ENCODE measurements around the gene OSBPL5.

The OSBPL5 gene

GRCh38 chr11:3106736-3107524 lies 58.2 kb downstream of the OSBPL5 start:
- DNase-seq (ENCODE audit: low read depth) = no peak
- no peak overlapping the region for H3K4me3 ChIP-seq (ENCODE audit: low read depth, low read length)
- no peak for TF ChIP-seq CTCF (IDR thresholded peaks at IDR 0.05; ENCODE audit: insufficient read depth, low read depth, low read length, missing control alignments)

- no peak overlapping the region for H3K4me3 ChIP-seq (ENCODE audit: low read depth, low read length)
- TF ChIP-seq CTCF (IDR thresholded peaks at IDR 0.05; ENCODE audit: insufficient read depth, low read depth, low read length, missing control alignments) = no peak
- DNase-seq (ENCODE audit: low read depth) = no peak
Observed at GRCh38 chr11:3105791-3106735, 59.0 kb downstream of the OSBPL5 start.

DNA sequence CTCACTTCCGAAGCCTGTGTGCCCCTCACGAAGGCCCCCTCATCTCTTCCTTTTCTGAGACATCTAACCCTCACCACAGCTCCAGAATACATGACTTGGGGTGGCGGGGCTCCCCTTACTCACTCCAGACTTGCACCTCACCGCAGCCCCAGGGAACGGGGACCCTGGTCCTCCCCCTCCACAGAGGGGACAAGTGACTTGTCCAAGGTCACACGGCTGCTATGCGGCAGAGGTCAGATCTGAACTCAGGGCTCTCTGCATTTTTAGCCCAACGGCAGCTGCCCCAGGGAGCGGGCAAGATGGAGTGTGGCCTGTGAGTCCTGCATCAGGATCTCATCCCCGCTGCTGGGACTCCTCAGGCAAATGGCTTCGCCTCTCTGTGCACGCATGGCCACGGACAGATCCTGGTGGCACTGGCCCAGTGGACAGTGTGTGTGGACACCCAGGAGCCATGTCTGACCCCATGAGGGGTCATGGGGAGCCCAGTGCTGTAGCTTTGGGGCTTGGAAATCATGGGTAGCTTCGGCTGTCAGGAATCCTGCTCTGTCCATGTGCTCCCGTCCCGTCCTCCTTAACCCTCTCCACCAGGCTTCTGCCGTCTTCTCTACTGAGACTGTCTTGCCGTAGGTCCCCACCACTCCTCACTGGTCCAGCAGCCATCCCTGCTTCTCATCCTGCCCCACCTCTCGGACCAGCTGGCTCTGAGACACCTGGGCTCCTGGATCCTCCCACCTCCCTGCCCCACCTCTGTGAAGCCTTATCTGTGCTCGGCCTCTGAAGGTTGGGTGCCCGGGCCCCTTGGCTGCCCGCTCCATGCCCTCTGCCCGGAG lies 59.9 kb downstream of the OSBPL5 start:
- no peak overlapping the region for H3K4me3 ChIP-seq (ENCODE audit: low read depth, low read length)
- no peak for TF ChIP-seq CTCF (IDR thresholded peaks at IDR 0.05; ENCODE audit: insufficient read depth, low read depth, low read length, missing control alignments)

GRCh38 chr11:3104051-3104714 lies 60.9 kb downstream of the OSBPL5 start:
- no peak for TF ChIP-seq CTCF (IDR thresholded peaks at IDR 0.05; ENCODE audit: insufficient read depth, low read depth, low read length, missing control alignments)

More for the DNA sequence above, 59.9 kb downstream of the OSBPL5 start:
- no peak for DNase-seq (ENCODE audit: low read depth)

GRCh38 chr11:3103076-3103475 lies 62.0 kb downstream of the OSBPL5 start:
- no peak overlapping the region for H3K4me3 ChIP-seq (ENCODE audit: low read depth, low read length)
- DNase-seq (ENCODE audit: low read depth) = no peak
- no peak for TF ChIP-seq CTCF (IDR thresholded peaks at IDR 0.05; ENCODE audit: insufficient read depth, low read depth, low read length, missing control alignments)

More at GRCh38 chr11:3104051-3104714, 60.9 kb downstream of the OSBPL5 start:
- no peak for DNase-seq (ENCODE audit: low read depth)
- no peak overlapping the region for H3K4me3 ChIP-seq (ENCODE audit: low read depth, low read length)

DNA sequence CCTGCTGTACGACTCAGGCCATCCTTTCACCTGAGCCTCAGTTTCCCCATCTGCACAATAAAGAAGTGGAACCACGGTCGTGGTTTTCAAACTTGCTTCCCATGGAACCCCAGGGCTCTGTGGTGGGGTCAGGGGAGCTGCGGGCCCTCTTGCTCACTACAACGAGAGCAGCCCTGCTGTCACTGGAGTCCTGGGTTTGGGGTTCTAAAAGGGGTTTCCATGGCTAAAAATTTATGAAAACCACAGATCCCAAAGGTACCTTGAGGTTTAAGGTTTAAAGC lies 62.5 kb downstream of the OSBPL5 start:
- H3K4me3 ChIP-seq (ENCODE audit: low read depth, low read length) = no peak overlapping the region
- no peak for DNase-seq (ENCODE audit: low read depth)
- TF ChIP-seq CTCF (IDR thresholded peaks at IDR 0.05; ENCODE audit: insufficient read depth, low read depth, low read length, missing control alignments) = no peak
